H1 (cell line): ENCODE measurements around the gene PPM1F.
"Not testable (repeated sequence)": the region's sequence is repeated elsewhere in the genome, so short reads cannot be mapped to it uniquely, and the experiment has no call there.

Experiments used
- CHD2 ChIP-seq: IDR thresholded peaks from 2 replicates; pipeline ENCODE4 v1.6.1; 2012; ENCODE audit warnings: low read length, improper control_type of control experiment
- EZH2 ChIP-seq: fragments of 200-600 bp; sonication (generic); IDR thresholded peaks from 2 replicates; pipeline ENCODE4 v1.7.1; 2012; ENCODE audit warnings: low read depth, mild to moderate bottlenecking, moderate library complexity, low read length, inconsistent platforms; ENCODE audit not compliant: severe bottlenecking
- JUND ChIP-seq: IDR thresholded peaks from 2 replicates; pipeline ENCODE4 v1.6.1; 2011; ENCODE audit warnings: mild to moderate bottlenecking, improper control_type of control experiment, low read length
- MAFK ChIP-seq: IDR thresholded peaks from 2 replicates; pipeline ENCODE4 v1.6.1; 2012; ENCODE audit warnings: low read depth, mild to moderate bottlenecking, improper control_type of control experiment, low read length
- NRF1 ChIP-seq: IDR thresholded peaks from 2 replicates; pipeline ENCODE4 v1.6.1; 2011; ENCODE audit warnings: mild to moderate bottlenecking, low read depth, low read length, improper control_type of control experiment
- POLR2A ChIP-seq, 2 experiments: IDR thresholded peaks; 1 replicate in 1 of 2; 2 replicates in 1 of 2; pipeline ENCODE4 v1.6.1; 2011; ENCODE audit warnings: low read depth in 2 of 2, low read length in 2 of 2, mild to moderate bottlenecking in 2 of 2; ENCODE audit errors: control extremely low read depth in 1 of 2
- RFX5 ChIP-seq: IDR thresholded peaks from 2 replicates; pipeline ENCODE4 v1.6.1; 2011; ENCODE audit warnings: low read depth, low read length, improper control_type of control experiment, borderline replicate concordance
- SUZ12 ChIP-seq: fragments of 200-600 bp; sonication (generic); IDR thresholded peaks from 2 replicates; pipeline ENCODE4 v1.6.1; 2012; ENCODE audit warnings: mild to moderate bottlenecking, inconsistent platforms, low read length, moderate library complexity, mixed read lengths
- USF2 ChIP-seq: IDR thresholded peaks from 2 replicates; pipeline ENCODE4 v1.6.1; 2011; ENCODE audit warnings: low read length, improper control_type of control experiment
- ZNF274 ChIP-seq: IDR thresholded peaks from 2 replicates; pipeline ENCODE4 v1.7.0; 2012; ENCODE audit warnings: low read length, borderline replicate concordance; ENCODE audit errors: extremely low read depth
- TF ChIP-seq, protein P1 (sequence below), 3 experiments: IDR thresholded peaks; 1 replicate in 2 of 3; 2 replicates in 1 of 3; pipeline versions ENCODE4 v1.5.1 to v1.6.1; 2011; ENCODE audit warnings: low read length in 3 of 3, mild to moderate bottlenecking in 3 of 3, inconsistent platforms in 2 of 3, low read depth in 1 of 3, moderate library complexity in 1 of 3; ENCODE audit not compliant: insufficient read depth in 1 of 3; ENCODE audit errors: control extremely low read depth in 1 of 3

- TF ChIP-seq, protein P1, sequence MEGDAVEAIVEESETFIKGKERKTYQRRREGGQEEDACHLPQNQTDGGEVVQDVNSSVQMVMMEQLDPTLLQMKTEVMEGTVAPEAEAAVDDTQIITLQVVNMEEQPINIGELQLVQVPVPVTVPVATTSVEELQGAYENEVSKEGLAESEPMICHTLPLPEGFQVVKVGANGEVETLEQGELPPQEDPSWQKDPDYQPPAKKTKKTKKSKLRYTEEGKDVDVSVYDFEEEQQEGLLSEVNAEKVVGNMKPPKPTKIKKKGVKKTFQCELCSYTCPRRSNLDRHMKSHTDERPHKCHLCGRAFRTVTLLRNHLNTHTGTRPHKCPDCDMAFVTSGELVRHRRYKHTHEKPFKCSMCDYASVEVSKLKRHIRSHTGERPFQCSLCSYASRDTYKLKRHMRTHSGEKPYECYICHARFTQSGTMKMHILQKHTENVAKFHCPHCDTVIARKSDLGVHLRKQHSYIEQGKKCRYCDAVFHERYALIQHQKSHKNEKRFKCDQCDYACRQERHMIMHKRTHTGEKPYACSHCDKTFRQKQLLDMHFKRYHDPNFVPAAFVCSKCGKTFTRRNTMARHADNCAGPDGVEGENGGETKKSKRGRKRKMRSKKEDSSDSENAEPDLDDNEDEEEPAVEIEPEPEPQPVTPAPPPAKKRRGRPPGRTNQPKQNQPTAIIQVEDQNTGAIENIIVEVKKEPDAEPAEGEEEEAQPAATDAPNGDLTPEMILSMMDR (IDR thresholded peaks at IDR 0.05; ENCODE audit: control extremely low read depth in 1 of 3, insufficient read depth in 1 of 3, low read depth in 1 of 3, low read length in 3 of 3): not testable (repeated sequence)
- TF ChIP-seq EZH2; JUND; POLR2A (IDR thresholded peaks at IDR 0.05; ENCODE audit: control extremely low read depth in 1 of 2, low read depth in 2 of 2, low read length in 2 of 2); MAFK; CHD2; RFX5; SUZ12; USF2; NRF1; ZNF274: not testable (repeated sequence)
Measured at GRCh38 chr22:21872741-21873140, 79.9 kb downstream of the PPM1F start.
